ENCODE results near the gene CHST7.
"Not testable (repeated sequence)": the region's sequence is repeated elsewhere in the genome, so short reads cannot be mapped to it uniquely, and the experiment has no call there.

CHST7 gene

DNA sequence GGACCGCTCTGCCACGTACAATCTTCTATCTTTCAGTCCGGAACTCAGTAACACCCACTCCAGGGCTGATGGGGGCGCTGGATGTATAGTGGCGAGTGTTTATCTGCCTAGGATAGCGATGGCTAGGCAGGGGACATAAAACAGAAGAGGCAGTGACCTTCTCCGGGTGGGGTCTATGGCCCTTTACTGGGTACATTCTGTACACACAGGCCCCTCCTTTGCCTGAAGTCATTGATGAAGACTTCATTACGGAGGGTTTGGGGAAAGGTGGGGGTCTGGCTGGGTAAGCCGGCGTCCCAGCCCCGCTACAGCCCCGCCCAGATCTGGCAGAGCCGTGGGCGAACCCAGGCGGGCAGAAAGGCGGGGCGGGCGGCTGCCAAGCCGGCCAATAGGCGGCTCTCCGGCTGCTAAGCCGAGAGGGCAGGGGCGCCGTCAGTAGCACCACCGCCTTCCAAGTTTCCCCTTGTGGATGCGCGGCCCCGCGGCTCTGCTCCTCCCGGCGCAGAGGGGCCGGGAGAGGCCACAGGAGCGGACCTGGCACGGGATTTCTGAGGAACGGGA is at the start of gene CHST7:
TSS of gene CHST7 (plus strand) at position 435 of the 561 bp plus-strand sequence. CDS start 167 bp downstream, outside the sequence.
- peak; percentile 37 for DNase-seq (ENCODE audit: extremely low read depth in 1 of 2, low read depth in 1 of 2)

DNA sequence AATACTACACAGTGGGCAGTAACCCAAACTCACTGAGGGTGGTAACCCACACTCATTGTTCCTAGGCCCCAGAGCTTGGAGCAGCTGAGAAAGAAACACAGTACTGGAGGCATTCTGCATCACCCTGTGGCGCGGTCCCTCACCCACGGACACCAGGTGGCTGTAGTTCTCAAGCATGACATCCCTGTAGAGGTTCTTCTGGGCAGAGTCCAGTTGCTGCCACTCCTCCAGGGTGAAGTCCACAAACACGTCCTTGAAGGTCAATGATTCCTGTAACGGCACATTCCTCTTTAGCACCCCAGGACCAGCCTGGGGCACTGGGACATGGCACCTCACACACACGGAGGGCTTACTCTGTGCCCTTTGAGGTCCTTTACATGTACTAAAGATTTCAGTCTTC is 44.9 kb upstream of the CHST7 start:
- not testable (repeated sequence) for DNase-seq (ENCODE audit: extremely low read depth in 1 of 2, low read depth in 1 of 2)

- DNase-seq (ENCODE audit: extremely low read depth in 1 of 2, low read depth in 1 of 2), result not testable (repeated sequence)
Measured at GRCh38 chrX:46529740-46530403, 43.7 kb upstream of the CHST7 start.

- not testable (repeated sequence) for DNase-seq (ENCODE audit: extremely low read depth in 1 of 2, low read depth in 1 of 2)
Measured at GRCh38 chrX:46530404-46530908, 43.1 kb upstream of the CHST7 start.

- no peak for DNase-seq (ENCODE audit: extremely low read depth in 1 of 2, low read depth in 1 of 2)
Measured at GRCh38 chrX:46531442-46531841, 42.1 kb upstream of the CHST7 start.

DNA sequence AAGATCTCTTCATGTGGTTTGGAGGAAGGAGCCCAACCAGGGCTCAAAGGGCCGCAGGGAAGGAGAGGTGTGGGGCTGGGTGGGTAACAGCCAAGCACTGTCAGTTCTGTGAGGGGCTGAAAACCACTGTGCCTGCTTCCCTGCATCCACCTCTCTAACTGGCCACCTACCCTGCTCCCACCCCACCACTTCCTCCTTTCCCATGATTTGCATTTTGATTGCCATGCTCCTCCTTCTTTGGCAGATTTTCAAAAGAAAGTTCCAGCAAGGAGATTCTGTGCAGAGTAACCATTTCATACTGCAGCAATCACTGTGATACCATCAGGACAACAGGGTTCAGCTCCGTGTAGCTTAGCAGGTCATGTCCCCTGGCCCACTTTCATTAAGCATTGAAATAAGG is 30.1 kb upstream of the CHST7 start:
- DNase-seq (ENCODE audit: extremely low read depth in 1 of 2, low read depth in 1 of 2), result no peak

DNA sequence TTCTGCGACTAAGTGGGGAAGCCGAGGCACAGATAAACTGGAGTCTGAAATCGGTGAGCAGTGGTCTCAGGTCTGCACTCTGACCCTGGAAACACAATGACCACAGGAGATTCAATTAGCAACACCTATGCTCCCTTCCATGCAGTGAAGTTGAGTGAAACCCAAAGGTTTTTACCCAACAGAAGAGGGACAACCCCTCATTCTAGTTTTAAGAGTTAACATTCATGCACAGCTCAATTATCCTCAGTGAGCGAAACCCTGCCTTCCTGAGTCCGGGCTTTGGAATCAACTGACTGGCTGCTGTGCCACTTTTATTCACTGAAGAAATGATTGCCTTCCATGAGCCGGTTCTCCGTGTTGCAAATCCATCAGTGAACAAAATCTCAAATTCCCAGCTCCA is 29.0 kb upstream of the CHST7 start:
- not testable (repeated sequence) for DNase-seq (ENCODE audit: extremely low read depth in 1 of 2, low read depth in 1 of 2)

DNA sequence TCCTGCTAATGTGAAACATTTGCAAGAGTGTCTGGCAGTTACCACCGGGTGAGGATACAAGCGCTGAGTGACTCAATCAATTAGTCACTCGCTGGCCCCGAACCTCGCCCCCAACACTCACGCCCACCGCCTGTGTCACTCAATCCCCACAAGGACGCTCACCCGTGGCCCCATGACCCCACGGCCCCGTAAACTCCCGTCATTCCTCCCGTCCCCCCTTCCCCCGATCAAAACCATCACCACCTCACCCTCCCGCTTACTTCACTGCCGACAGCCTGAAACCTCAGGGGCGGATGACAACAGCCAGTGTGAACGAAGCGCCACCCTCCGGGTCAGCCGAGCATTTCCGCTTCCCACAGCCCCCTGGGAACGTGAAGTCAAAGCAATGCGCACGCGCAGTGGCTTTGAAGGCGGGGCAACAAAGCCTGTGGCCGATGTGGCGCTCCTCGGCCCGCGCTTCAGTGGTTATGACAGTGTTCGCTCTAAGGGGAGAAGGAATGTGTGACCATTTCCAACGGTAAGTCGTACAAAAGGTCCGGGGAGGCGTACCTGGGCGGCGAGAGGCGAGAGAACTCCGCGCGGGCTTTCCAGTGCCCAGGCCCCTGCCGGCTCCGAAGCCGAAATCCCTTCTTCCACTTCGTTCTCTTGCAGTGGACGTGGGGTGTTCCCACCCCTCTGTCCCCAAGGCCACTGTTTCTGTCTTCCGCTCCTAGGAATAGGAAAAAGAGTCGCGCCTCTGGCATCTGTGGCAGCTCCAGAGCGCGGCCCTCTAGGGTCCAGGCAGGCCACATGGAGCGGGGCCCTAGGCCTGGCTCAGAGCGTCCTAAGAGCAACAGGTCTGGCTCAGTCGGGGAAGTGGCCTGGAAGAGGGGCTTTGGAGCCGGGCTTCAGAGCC is 28.2 kb upstream of the CHST7 start, which contains the start of gene ZNF674:
TSS of gene ZNF674 (minus strand) at position 311 of the 895 bp plus-strand sequence. CDS start 3,334 bp downstream, outside the sequence.
- DNase-seq (ENCODE audit: extremely low read depth in 1 of 2, low read depth in 1 of 2), result peak; percentile 83 to 89

- no peak for DNase-seq (ENCODE audit: extremely low read depth in 1 of 2, low read depth in 1 of 2)
Measured at GRCh38 chrX:46547857-46548256, 25.7 kb upstream of the CHST7 start.

GRCh38 chrX:46549914-46550313 is 23.7 kb upstream of the CHST7 start:
- no peak for DNase-seq (ENCODE audit: extremely low read depth in 1 of 2, low read depth in 1 of 2)

DNA sequence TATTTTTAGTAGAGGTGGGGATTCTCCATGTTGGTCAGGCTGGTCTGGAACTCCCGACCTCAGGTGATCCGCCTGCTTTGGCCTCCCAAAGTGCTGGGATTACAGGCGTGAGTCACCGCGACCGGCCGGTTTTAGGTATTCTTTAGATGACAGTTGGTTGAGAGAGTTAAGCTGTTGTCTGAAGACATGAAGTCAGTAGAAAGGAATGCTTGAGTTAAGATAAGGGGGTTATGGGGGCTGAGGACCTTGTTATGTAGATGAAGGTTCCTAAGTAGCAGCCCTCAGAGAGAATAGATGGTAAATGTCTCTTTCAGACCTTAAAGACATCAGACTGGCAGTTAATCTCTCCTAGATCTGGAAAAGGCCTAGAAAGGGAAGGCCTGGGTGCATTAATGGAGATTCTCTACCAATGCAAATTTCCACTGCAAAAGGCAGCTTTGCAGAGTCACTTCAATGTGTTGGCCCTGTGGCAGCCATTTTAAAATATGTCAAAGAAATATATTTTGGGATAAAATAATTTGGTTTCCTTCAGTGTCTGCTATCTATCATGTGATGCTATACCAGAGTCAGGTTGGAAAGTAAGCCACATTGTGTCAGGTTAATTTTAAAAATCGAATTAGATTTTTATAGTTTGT is 22.0 kb upstream of the CHST7 start:
- DNase-seq (ENCODE audit: extremely low read depth in 1 of 2, low read depth in 1 of 2), result no peak

DNA sequence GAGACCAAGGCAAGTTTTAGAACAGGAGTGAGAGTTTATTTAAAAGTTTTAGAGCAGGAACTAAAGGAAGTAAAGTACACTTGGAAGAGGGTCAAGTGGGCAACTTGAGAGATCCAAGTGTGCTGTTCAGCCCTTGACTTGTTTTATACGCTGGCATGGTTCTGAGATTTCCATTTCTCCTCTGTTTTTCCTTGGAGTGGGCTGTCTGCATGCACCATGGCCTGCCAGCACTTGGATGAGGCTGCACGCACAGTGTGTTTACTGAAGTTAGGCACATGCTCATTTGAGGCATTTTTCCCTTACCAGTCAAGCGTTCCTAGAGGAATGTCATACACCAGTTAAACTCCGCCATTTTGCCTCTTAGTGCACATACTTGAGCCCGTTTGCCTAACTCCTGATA is 19.6 kb upstream of the CHST7 start:
- DNase-seq (ENCODE audit: extremely low read depth in 1 of 2, low read depth in 1 of 2), result no peak

GRCh38 chrX:46554942-46555341 is 18.6 kb upstream of the CHST7 start:
- no peak for DNase-seq (ENCODE audit: extremely low read depth in 1 of 2, low read depth in 1 of 2)

GRCh38 chrX:46559062-46559461 is 14.5 kb upstream of the CHST7 start:
- DNase-seq (ENCODE audit: extremely low read depth in 1 of 2, low read depth in 1 of 2), result no peak

DNA sequence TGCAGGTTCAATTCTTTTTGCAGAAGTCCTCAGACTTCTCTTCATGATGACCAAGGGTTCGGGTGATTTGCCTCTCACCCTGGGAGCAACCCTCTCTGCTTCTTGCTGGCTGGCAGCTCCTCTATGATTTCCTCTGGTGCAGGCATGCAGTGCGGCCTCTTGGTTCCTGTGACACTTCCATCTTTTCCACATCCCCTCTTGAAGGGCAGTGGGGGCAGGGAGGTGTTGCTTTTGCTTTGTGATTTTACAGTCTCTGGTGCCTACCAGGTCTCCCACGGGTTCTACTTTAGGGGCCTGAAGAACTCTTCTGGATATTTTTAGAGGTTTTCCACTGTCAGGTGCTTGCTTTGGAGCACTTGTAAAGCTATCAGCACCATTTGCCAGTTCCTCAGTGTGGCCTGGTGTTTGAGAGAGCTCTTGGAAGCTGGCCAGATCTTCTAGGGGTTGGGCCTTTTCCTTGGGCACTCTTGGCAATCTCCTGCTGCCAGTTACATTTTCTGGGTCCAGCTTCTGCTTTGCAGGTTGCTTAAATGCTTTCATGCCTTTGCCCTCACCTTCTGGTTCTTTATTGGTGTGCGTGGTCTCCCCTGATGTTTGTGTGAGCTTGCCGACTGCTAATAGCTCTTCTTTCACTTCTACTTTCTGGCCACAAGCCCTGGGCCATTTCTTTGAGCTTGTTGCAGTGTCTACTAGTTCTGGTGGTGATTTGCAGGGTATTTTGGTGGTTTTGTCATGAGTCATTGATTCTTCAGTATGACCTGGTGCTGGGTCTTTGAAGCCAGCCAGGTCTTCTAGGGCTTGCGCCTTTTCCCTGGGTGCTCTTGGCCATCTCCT is 11.5 kb upstream of the CHST7 start:
- no peak for DNase-seq (ENCODE audit: extremely low read depth in 1 of 2, low read depth in 1 of 2)

DNA sequence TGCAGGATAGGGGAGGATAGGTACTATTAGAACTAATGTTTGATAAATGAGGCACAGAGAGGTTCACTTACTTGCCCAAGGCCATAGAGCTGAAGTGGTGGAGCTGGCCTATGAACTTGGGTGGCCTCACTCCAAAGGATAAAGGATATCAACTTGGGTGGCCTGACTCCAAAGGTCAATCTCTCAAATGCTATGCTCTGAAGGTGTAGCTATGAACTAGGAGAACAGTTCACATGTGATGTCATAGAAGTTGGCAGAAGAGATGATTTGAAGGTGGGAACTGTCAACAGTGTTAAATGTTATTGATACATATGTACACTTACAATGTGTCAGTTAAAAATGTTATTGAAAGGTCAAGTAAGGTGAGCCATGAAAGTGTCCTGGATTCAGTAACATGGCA is 6.2 kb upstream of the CHST7 start:
- DNase-seq (ENCODE audit: extremely low read depth in 1 of 2, low read depth in 1 of 2), result no peak

- DNase-seq (ENCODE audit: extremely low read depth in 1 of 2, low read depth in 1 of 2), result no peak
Measured at GRCh38 chrX:46569621-46570020, 3.9 kb upstream of the CHST7 start.

GRCh38 chrX:46571423-46572339 is 1.9 kb upstream of the CHST7 start:
- no peak for DNase-seq (ENCODE audit: extremely low read depth in 1 of 2, low read depth in 1 of 2)

DNA sequence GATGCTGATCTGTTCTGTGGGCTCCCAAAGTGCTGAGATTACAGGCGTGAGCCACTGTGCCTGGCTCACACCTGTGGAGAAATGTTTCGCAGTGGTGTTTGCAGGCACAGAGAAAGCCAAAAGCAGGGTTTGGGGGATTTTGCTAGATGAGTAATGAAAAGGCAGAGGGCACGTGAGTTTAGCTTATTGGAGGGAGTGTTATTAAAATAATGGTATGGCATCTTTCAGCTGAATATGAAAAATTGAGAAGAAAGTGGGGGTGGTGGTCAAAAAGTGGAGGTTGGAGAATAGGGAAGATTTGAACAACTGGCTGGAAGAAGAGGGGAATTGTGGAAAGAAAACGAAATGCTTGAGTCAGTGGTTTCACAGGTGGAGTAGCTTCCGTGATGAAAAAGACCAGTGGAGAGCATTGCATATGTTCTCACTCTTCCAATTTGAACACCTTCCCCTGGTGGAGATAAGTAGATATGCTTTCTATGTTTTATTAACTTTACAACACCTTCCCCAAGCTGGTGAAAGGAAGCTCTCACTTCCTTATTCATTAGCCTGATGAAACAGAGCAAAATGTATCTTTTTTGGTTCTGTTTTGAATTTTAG is 1.1 kb upstream of the CHST7 start:
- DNase-seq (ENCODE audit: extremely low read depth in 1 of 2, low read depth in 1 of 2), result no peak

Data from stimulated activated CD8-positive, alpha-beta memory T cell treated with anti-CD3 and anti-CD28 coated beads, Interleukin-7, amount 100 ng/mL, for 48 hours (primary cell).